NCI-H1417 treated with DMSO at 0.1 percent for 48 hours (cell line): ENCODE data around the gene MACROH2A2.
"Not testable (repeated sequence)": the region's sequence is repeated elsewhere in the genome, so short reads cannot be mapped to it uniquely, and the experiment has no call there.

Source experiments
- DNase-seq: peaks from one replicate; lab custom pipeline; 2025; lab: John Stamatoyannopoulos, UW

The MACROH2A2 gene

DNA sequence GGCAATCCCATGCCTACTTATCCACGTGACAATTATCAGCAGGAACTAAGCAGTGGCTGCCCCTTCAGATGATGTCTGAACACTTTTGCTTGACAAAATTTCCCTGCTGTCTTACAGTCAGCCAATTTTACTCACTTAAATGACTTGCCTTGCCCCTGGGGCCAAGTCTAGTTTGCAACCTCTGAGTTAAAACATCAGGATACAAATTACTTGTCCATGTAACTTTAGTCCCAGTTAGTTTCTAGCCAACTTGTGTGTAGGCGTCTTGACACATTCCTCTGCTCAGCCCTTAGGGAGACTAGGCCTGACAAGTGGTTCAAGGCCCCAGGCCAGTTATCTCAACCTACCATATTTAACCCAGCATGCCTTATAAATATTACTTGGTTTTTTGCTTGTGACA lies 105.5 kb downstream of the MACROH2A2 start:
- no peak for DNase-seq

DNA sequence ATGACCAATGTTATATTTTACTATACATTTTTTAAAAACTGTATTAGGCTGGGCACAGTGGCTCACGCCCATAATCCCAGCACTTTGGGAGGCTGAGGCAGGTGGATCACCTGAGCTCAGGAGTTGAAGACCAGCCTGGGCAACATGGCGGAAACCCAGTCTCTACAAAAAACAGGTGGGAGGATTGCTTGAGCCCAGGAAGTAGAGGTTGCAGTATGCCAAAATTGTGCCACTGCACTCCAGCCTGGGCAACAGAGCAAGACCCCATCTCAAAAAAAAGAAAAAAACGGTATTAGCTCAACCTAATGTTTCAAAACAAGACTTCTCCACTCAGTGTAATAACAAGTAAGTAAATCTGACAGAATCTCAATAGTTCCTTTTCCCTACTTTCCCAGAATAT lies 106.7 kb downstream of the MACROH2A2 start:
- not testable (repeated sequence) for DNase-seq

DNA sequence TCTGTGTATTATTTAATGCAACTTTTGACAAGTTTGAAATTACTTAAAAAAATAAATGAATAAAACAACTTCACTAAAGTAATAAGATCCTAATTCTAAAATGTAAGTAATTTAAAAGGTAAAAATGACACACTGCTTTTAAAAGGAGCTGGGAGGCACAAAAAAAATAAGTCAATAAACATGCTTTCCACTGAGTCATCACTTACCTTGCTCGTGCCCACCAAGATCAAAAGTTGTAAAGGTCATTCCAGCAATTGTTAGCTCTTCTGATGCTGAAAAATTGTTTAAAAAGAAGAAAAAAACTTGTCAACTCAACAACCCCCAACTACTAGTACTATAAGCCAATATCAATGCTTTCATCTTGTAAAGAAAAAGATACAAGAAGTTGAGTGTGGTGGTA lies 108.2 kb downstream of the MACROH2A2 start:
- no peak for DNase-seq
